ENCODE measurements around the gene CDH13. TPM values are rescaled to one million over a fixed set of nuclear protein-coding genes. Genes with fewer than 3 reads are reported as not detected.

The CDH13 gene
- polyA plus RNA-seq, 1 experiment: 113 TPM

GRCh38 chr16:82585675-82586074 is 41.1 kb upstream of the CDH13 start:
- ChIA-PET CTCF (interaction anchor here (1.4 kb wide), 1 partner anchor 9 kb away, joined by 3 read pairs; no protein-coding TSS in a partner anchor), POLR2A (no interaction called here)
- H3K4me3 ChIP-seq (ENCODE audit: low read depth, low read length): no peak overlapping the region
- H3K36me3 ChIP-seq (ENCODE audit: control insufficient read depth, insufficient read depth, low read length): no peaks in the 10 kb centered on the region
- no peaks in the 10 kb centered on the region for H3K27me3 ChIP-seq (ENCODE audit: control insufficient read depth, insufficient read depth, low read length)
- TF ChIP-seq CTCF (IDR thresholded peaks at IDR 0.05; ENCODE audit: insufficient read depth, low read depth, low read length): no peak
- DNase-seq (ENCODE audit: low read depth): no peak

- no peak for TF ChIP-seq CTCF (IDR thresholded peaks at IDR 0.05; ENCODE audit: insufficient read depth, low read depth, low read length)
- POLR2A ChIA-PET: no interaction called here
- CTCF ChIA-PET: no interaction called here
- DNase-seq (ENCODE audit: low read depth): no peak
- H3K4me3 ChIP-seq (ENCODE audit: low read depth, low read length): no peak overlapping the region
- no peaks in the 10 kb centered on the region for H3K27me3 ChIP-seq (ENCODE audit: control insufficient read depth, insufficient read depth, low read length)
- H3K36me3 ChIP-seq (ENCODE audit: control insufficient read depth, insufficient read depth, low read length): no peaks in the 10 kb centered on the region
These were observed 40.6 kb upstream of the CDH13 start for GRCh38 chr16:82586130-82586529.

GRCh38 chr16:82587289-82587688 is 39.5 kb upstream of the CDH13 start:
- DNase-seq (ENCODE audit: low read depth): no peak
- Histone ChIP-seq H3K36me3 (ENCODE audit: control insufficient read depth, insufficient read depth, low read length) (no peaks in the 10 kb centered on the region), H3K27me3 (ENCODE audit: control insufficient read depth, insufficient read depth, low read length) (no peaks in the 10 kb centered on the region), H3K4me3 (ENCODE audit: low read depth, low read length) (no peak overlapping the region)
- no peak for TF ChIP-seq CTCF (IDR thresholded peaks at IDR 0.05; ENCODE audit: insufficient read depth, low read depth, low read length)
- ChIA-PET CTCF (no interaction called here), POLR2A (no interaction called here)

GRCh38 chr16:82589407-82589806 is 37.4 kb upstream of the CDH13 start:
- Histone ChIP-seq H3K4me3 (ENCODE audit: low read depth, low read length) (no peak overlapping the region), H3K27me3 (ENCODE audit: control insufficient read depth, insufficient read depth, low read length) (no peaks in the 10 kb centered on the region), H3K36me3 (ENCODE audit: control insufficient read depth, insufficient read depth, low read length) (no peaks in the 10 kb centered on the region)
- CTCF ChIA-PET: interaction anchor here (1.0 kb wide), 1 partner anchor 12 kb away, joined by 3 read pairs; no protein-coding TSS in a partner anchor
- POLR2A ChIA-PET: no interaction called here
- no peak for TF ChIP-seq CTCF (IDR thresholded peaks at IDR 0.05; ENCODE audit: insufficient read depth, low read depth, low read length)
- DNase-seq (ENCODE audit: low read depth): no peak

- CTCF ChIA-PET: interaction anchor here (0.6 to 1.8 kb wide), 3 partner anchors 9 to 1296 kb away, joined by 3 to 9 read pairs (median 3); no protein-coding TSS in a partner anchor
- POLR2A ChIA-PET: no interaction called here
These were observed 32.7 kb upstream of the CDH13 start for GRCh38 chr16:82594114-82594513.

More at GRCh38 chr16:82594114-82594513, 32.7 kb upstream of the CDH13 start:
- Histone ChIP-seq H3K27me3 (ENCODE audit: control insufficient read depth, insufficient read depth, low read length) (peaks cover 1% of the 10 kb centered on the region; the same call in 1 of the 2 replicates), H3K36me3 (ENCODE audit: control insufficient read depth, insufficient read depth, low read length) (no peaks in the 10 kb centered on the region), H3K4me3 (ENCODE audit: low read depth, low read length) (no peak overlapping the region)
- no peak for DNase-seq (ENCODE audit: low read depth)
- no peak for TF ChIP-seq CTCF (IDR thresholded peaks at IDR 0.05; ENCODE audit: insufficient read depth, low read depth, low read length)
